Endodermal cell (in vitro differentiated cells): ENCODE measurements around the gene OAT. TPM values are rescaled to one million over a fixed set of nuclear protein-coding genes. Genes with fewer than 3 reads are reported as not detected.

ENCODE experiments used
- DNase-seq: peaks from one replicate; pipeline ENCODE4 v3.0.0-alpha.2; 2017
- H3K27ac ChIP-seq: 2 replicates; pipeline ENCODE4 v1.5.1; 2013; ENCODE audit warnings: mild to moderate bottlenecking, low read depth, low read length, moderate library complexity
- H3K27me3 ChIP-seq: 2 replicates; pipeline ENCODE4 v1.6.1; 2013; ENCODE audit warnings: mild to moderate bottlenecking, low read length, moderate library complexity; ENCODE audit not compliant: insufficient read depth, control insufficient read depth, poor library complexity, severe bottlenecking
- H3K36me3 ChIP-seq: 2 replicates; pipeline ENCODE4 v1.7.0; 2013; ENCODE audit warnings: mild to moderate bottlenecking, low read length, moderate library complexity; ENCODE audit not compliant: control insufficient read depth, insufficient read depth
- H3K4me1 ChIP-seq: one replicate; pipeline ENCODE4 v1.7.0; 2013; ENCODE audit warnings: low read length; ENCODE audit not compliant: control insufficient read depth, insufficient read depth
- H3K4me3 ChIP-seq: 2 replicates; pipeline ENCODE4 v1.5.1; 2013; ENCODE audit warnings: mild to moderate bottlenecking, low read length, moderate library complexity
- H3K9ac ChIP-seq: 2 replicates; pipeline ENCODE4 v1.6.1; 2013; ENCODE audit warnings: mild to moderate bottlenecking, low read length, moderate library complexity; ENCODE audit not compliant: poor library complexity, severe bottlenecking; ENCODE audit errors: extremely low read depth
- H3K9me3 ChIP-seq: 2 replicates; pipeline ENCODE4 v1.6.1; 2013; ENCODE audit warnings: mild to moderate bottlenecking, low read length, moderate library complexity; ENCODE audit not compliant: control insufficient read depth
- H3K27ac Mint-ChIP-seq: 2 replicates; pipeline ENCODE4 v1.8.0; 2020; ENCODE audit warnings: mixed read lengths
- H3K27me3 Mint-ChIP-seq: 2 replicates; pipeline ENCODE4 v1.8.0; 2021; ENCODE audit warnings: mild to moderate bottlenecking, mixed read lengths; ENCODE audit not compliant: insufficient read depth
- H3K36me3 Mint-ChIP-seq: 2 replicates; pipeline ENCODE4 v1.8.0; 2020; ENCODE audit warnings: low read depth, mixed read lengths
- H3K4me1 Mint-ChIP-seq: 2 replicates; pipeline ENCODE4 v1.8.0; 2020; ENCODE audit warnings: mixed read lengths
- H3K4me3 Mint-ChIP-seq: 2 replicates; pipeline ENCODE4 v1.8.0; 2020; ENCODE audit warnings: mild to moderate bottlenecking, moderate library complexity, mixed read lengths
- H3K9me3 Mint-ChIP-seq: 2 replicates; pipeline ENCODE4 v1.8.0; 2020; ENCODE audit warnings: mild to moderate bottlenecking, mixed read lengths
- CTCF ChIP-seq: fragments of 200-600 bp; sonication (generic); conservative IDR thresholded peaks from 2 replicates; pipeline ENCODE4 v1.5.0; 2021; ENCODE audit warnings: antibody characterized with exemption, mild to moderate bottlenecking
- WGBS, 2 experiments: methylation state at CpG; one replicate each; pipeline versions ENCODE4 v1.1.5 to v1.1.7; 2013; ENCODE audit warnings: missing lambda C conversion rate in 2 of 2, mixed read lengths in 1 of 2; ENCODE audit not compliant: insufficient coverage in 1 of 2, insufficient read length in 1 of 2; 5-methylcytosine and 5-hydroxymethylcytosine counted together
- total RNA-seq, 2 donors: library from RNA; stranded (reverse); fragmentation: NEBNext Ultra II Directional in 1 of 2; extraction: Animal tissue kit (Norgen Biotek cat#: 25700) in 1 of 2; gene quantifications; 2 replicates in 1 of 2; 3 replicates in 1 of 2; pipeline ENCODE4 v1.2.1, GENCODE V29; 2021

Gene OAT
- total RNA-seq, 2 donors from 2014 or later = 58.6 to 71.6 TPM

GRCh38 chr10:124362568-124362967 lies 56.2 kb downstream of the OAT start:
- no peak overlapping the region for H3K27ac Mint-ChIP-seq
- H3K9me3 ChIP-seq = no peaks in the 10 kb centered on the region

GRCh38 chr10:124359336-124359832 lies 59.3 kb downstream of the OAT start:
- Histone ChIP-seq H3K27ac (no peak overlapping the region), H3K36me3 (no peaks in the 10 kb centered on the region), H3K9me3 (no peaks in the 10 kb centered on the region), H3K27me3 (no peaks in the 10 kb centered on the region), H3K4me1 (no peaks in the 10 kb centered on the region), H3K9ac (no peak overlapping the region), H3K4me3 (no peak overlapping the region)
- TF ChIP-seq CTCF = no peak
- H3K27ac Mint-ChIP-seq = no peak overlapping the region
- H3K4me3 Mint-ChIP-seq = no peak overlapping the region
- no peaks in the 10 kb centered on the region for H3K9me3 Mint-ChIP-seq
- H3K4me1 Mint-ChIP-seq = peaks cover 4% of the 10 kb centered on the region
- H3K36me3 Mint-ChIP-seq = no peaks in the 10 kb centered on the region
- DNase-seq = no peak
- WGBS, 2 experiments = 77 to 93% methylated on average over 2 of the region's 2 CpGs
- H3K27me3 Mint-ChIP-seq = no peaks in the 10 kb centered on the region

More at GRCh38 chr10:124362568-124362967, 56.2 kb downstream of the OAT start:
- H3K36me3 ChIP-seq = no peaks in the 10 kb centered on the region
- H3K27ac ChIP-seq = no peak overlapping the region
- no peaks in the 10 kb centered on the region for H3K36me3 Mint-ChIP-seq
- no peaks in the 10 kb centered on the region for H3K27me3 Mint-ChIP-seq
- no peaks in the 10 kb centered on the region for H3K27me3 ChIP-seq
- H3K4me3 ChIP-seq = no peak overlapping the region
- H3K4me3 Mint-ChIP-seq = no peak overlapping the region
- 46 to 63% methylated on average over 1 to 10 of the region's 10 CpGs for WGBS, 2 experiments
- H3K9ac ChIP-seq = no peak overlapping the region
- no peaks in the 10 kb centered on the region for H3K4me1 Mint-ChIP-seq
- TF ChIP-seq CTCF = no peak
- no peaks in the 10 kb centered on the region for H3K4me1 ChIP-seq
- peak; percentile 78 for DNase-seq
- H3K9me3 Mint-ChIP-seq = no peaks in the 10 kb centered on the region

GRCh38 chr10:124357561-124357885 lies 61.2 kb downstream of the OAT start:
- H3K27ac Mint-ChIP-seq = no peak overlapping the region
- DNase-seq = no peak
- H3K27me3 Mint-ChIP-seq = no peaks in the 10 kb centered on the region
- Histone ChIP-seq H3K9ac (no peak overlapping the region), H3K27ac (no peak overlapping the region), H3K4me3 (no peak overlapping the region), H3K9me3 (no peaks in the 10 kb centered on the region), H3K27me3 (no peaks in the 10 kb centered on the region), H3K36me3 (no peaks in the 10 kb centered on the region), H3K4me1 (no peaks in the 10 kb centered on the region)
- H3K4me1 Mint-ChIP-seq = peaks cover 4% of the 10 kb centered on the region
- WGBS, 2 experiments = 88% methylated on average over 3 to 9 of the region's 9 CpGs
- no peak overlapping the region for H3K4me3 Mint-ChIP-seq
- H3K9me3 Mint-ChIP-seq = no peaks in the 10 kb centered on the region
- H3K36me3 Mint-ChIP-seq = no peaks in the 10 kb centered on the region
- no peak for TF ChIP-seq CTCF
